DOHH2 (cell line): ENCODE data around the gene FLCN.

Source experiments
- H3F3A ChIP-seq: fragments of 200-600 bp; sonication (generic), shearing (Covaris generic); 2 replicates; pipeline ENCODE4 v1.6.0; 2016; ENCODE audit warnings: antibody characterized with exemption, mild to moderate bottlenecking; ENCODE audit not compliant: control insufficient read depth, insufficient read depth
- H3K27ac ChIP-seq: fragments of 200-600 bp; sonication (generic); 2 replicates; pipeline ENCODE4 v1.5.1; 2014; ENCODE audit warnings: low read depth, mild to moderate bottlenecking, low read length, moderate library complexity
- H3K27me3 ChIP-seq: fragments of 200-600 bp; sonication (generic); 2 replicates; pipeline ENCODE4 v1.6.1; 2014; ENCODE audit warnings: mild to moderate bottlenecking, low read length, mixed read lengths; ENCODE audit not compliant: control insufficient read depth
- H3K36me3 ChIP-seq: fragments of 200-600 bp; sonication (generic); 2 replicates; pipeline ENCODE4 v1.6.1; 2014; ENCODE audit warnings: mild to moderate bottlenecking, low read length, moderate library complexity, mixed read lengths; ENCODE audit not compliant: control insufficient read depth
- H3K4me1 ChIP-seq: fragments of 200-600 bp; sonication (generic); 2 replicates; pipeline ENCODE4 v1.6.1; 2014; ENCODE audit warnings: mild to moderate bottlenecking, low read length, mixed read lengths; ENCODE audit not compliant: control insufficient read depth
- H3K4me2 ChIP-seq: fragments of 200-600 bp; sonication (generic); 2 replicates; pipeline ENCODE4 v1.6.0; 2014; ENCODE audit warnings: mild to moderate bottlenecking, low read length, moderate library complexity
- H3K4me3 ChIP-seq: fragments of 200-600 bp; sonication (generic); 2 replicates; pipeline ENCODE4 v1.5.1; 2014; ENCODE audit warnings: mild to moderate bottlenecking, low read length, mixed read lengths
- H3K79me2 ChIP-seq: fragments of 200-600 bp; sonication (generic); 2 replicates; pipeline ENCODE4 v1.6.1; 2014; ENCODE audit warnings: mild to moderate bottlenecking, low read length, mixed read lengths; ENCODE audit not compliant: control insufficient read depth
- H3K9me2 ChIP-seq: fragments of 200-600 bp; sonication (generic); replicated peaks from 2 replicates; pipeline ENCODE4 v1.6.1; 2014; ENCODE audit warnings: mild to moderate bottlenecking, low read length, mixed read lengths; ENCODE audit not compliant: control insufficient read depth
- H3K9me3 ChIP-seq: fragments of 200-600 bp; sonication (generic); 2 replicates; pipeline ENCODE4 v1.6.1; 2014; ENCODE audit warnings: antibody characterized with exemption, low read length, mixed read lengths; ENCODE audit not compliant: control insufficient read depth, insufficient read depth
- H4K20me1 ChIP-seq: fragments of 200-600 bp; sonication (generic); 2 replicates; pipeline ENCODE4 v1.6.0; 2014; ENCODE audit warnings: low read depth, mild to moderate bottlenecking, antibody characterized with exemption, low read length, moderate library complexity; ENCODE audit not compliant: control insufficient read depth, insufficient read depth
- CTCF ChIP-seq: fragments of 200-600 bp; sonication (generic); IDR thresholded peaks from one replicate; pipeline ENCODE4 v1.5.1; 2014; ENCODE audit warnings: antibody characterized with exemption, mild to moderate bottlenecking, low read depth, low read length; ENCODE audit not compliant: poor library complexity, severe bottlenecking
- EZH2phosphoT487 ChIP-seq: fragments of 200-600 bp; sonication (generic); IDR thresholded peaks from 2 replicates; pipeline ENCODE4 v1.6.1; 2017; ENCODE audit warnings: borderline replicate concordance, mild to moderate bottlenecking, antibody characterized with exemption, low read length, moderate library complexity, mixed read lengths

Gene FLCN

GRCh38 chr17:17215575-17215974 is 21.4 kb downstream of the FLCN start:
- no peaks in the 10 kb centered on the region for H3K9me2 ChIP-seq
- no peaks in the 10 kb centered on the region for H3K9me3 ChIP-seq
- TF ChIP-seq EZH2phosphoT487, result no peak
- TF ChIP-seq CTCF, result no peak
- H4K20me1 ChIP-seq, result no peaks in the 10 kb centered on the region
- no peak overlapping the region for H3K27ac ChIP-seq
- no peaks in the 10 kb centered on the region for H3K4me1 ChIP-seq
- peaks cover 9% of the 10 kb centered on the region; the same call in 1 of the 2 replicates for H3K36me3 ChIP-seq
- H3F3A ChIP-seq, result no peaks in the 10 kb centered on the region
- H3K4me2 ChIP-seq, result no peak overlapping the region
- H3K79me2 ChIP-seq, result no peaks in the 10 kb centered on the region
- no peaks in the 10 kb centered on the region for H3K27me3 ChIP-seq
- H3K4me3 ChIP-seq, result no peak overlapping the region

GRCh38 chr17:17214646-17215436 is 22.1 kb downstream of the FLCN start:
- Histone ChIP-seq H3K36me3 (peaks cover 9% of the 10 kb centered on the region; the same call in 1 of the 2 replicates), H3F3A (no peaks in the 10 kb centered on the region), H3K4me3 (no peak overlapping the region)

GRCh38 chr17:17213775-17214174 is 23.2 kb downstream of the FLCN start:
- Histone ChIP-seq H3K4me1 (no peaks in the 10 kb centered on the region), H3K9me3 (no peaks in the 10 kb centered on the region), H3K4me2 (no peak overlapping the region), H4K20me1 (no peaks in the 10 kb centered on the region), H3K9me2 (no peaks in the 10 kb centered on the region), H3F3A (0 out of 2 replicates have a peak, but pooled peaks cover under 1% of the 10 kb centered on the region), H3K79me2 (no peaks in the 10 kb centered on the region), H3K36me3 (peaks cover 9% of the 10 kb centered on the region; the same call in 1 of the 2 replicates), H3K4me3 (no peak overlapping the region), H3K27me3 (no peaks in the 10 kb centered on the region), H3K27ac (no peak overlapping the region)
- TF ChIP-seq CTCF (no peak), EZH2phosphoT487 (no peak)

More at GRCh38 chr17:17214646-17215436, 22.1 kb downstream of the FLCN start:
- Histone ChIP-seq H3K9me2 (no peaks in the 10 kb centered on the region), H3K27ac (no peak overlapping the region), H3K79me2 (no peaks in the 10 kb centered on the region), H4K20me1 (no peaks in the 10 kb centered on the region), H3K4me1 (no peaks in the 10 kb centered on the region), H3K27me3 (no peaks in the 10 kb centered on the region), H3K4me2 (no peak overlapping the region), H3K9me3 (no peaks in the 10 kb centered on the region)
- no peak for TF ChIP-seq CTCF
- no peak for TF ChIP-seq EZH2phosphoT487
